ENCODE measurements around the gene NFS1.

GRCh38 chr20:35702824-35703695 lies 3.9 kb upstream of the NFS1 start:
- no peak for TF ChIP-seq MAFK (IDR thresholded peaks at IDR 0.05; ENCODE audit: partially characterized antibody)
- TF ChIP-seq RAD21 (conservative IDR thresholded peaks at IDR 0.05 in 1 of 2, IDR thresholded peaks at IDR 0.05 in 1 of 2): no peak
- no peak for TF ChIP-seq CTCF (IDR thresholded peaks at IDR 0.05)
- no peak for TF ChIP-seq POLR2A (IDR thresholded peaks at IDR 0.05; ENCODE audit: low read length)
- TF ChIP-seq FOXS1 (CRISPR knock-in tag; IDR thresholded peaks at IDR 0.05): no peak
- no peak for TF ChIP-seq JUN (IDR thresholded peaks at IDR 0.05)
- no peak for TF ChIP-seq ZFP36 (IDR thresholded peaks at IDR 0.05; ENCODE audit: borderline replicate concordance, partially characterized antibody)
